Kidney epithelial cell (primary cell): Measurements from ENCODE around the gene NTM. TPM values are rescaled to one million over a fixed set of nuclear protein-coding genes. Genes with fewer than 3 reads are reported as not detected.

Source experiments
- DNase-seq: peaks from one replicate; pipeline ENCODE4 v3.0.0-alpha.2; 2010; ENCODE audit warnings: low read depth
- H3K27me3 ChIP-seq: 2 replicates; pipeline ENCODE4 v1.6.0; 2011; ENCODE audit warnings: low read length; ENCODE audit not compliant: control insufficient read depth, insufficient read depth
- H3K36me3 ChIP-seq: 2 replicates; pipeline ENCODE4 v1.5.1; 2011; ENCODE audit warnings: low read length; ENCODE audit not compliant: control insufficient read depth, insufficient read depth
- H3K4me3 ChIP-seq: 2 replicates; pipeline ENCODE4 v1.5.1; 2011; ENCODE audit warnings: low read depth, mild to moderate bottlenecking, control low read depth, low read length
- total RNA-seq: library from RNA; depleted of rRNA; stranded (reverse); fragments of >200 nt; gene quantifications from 2 replicates; pipeline ENCODE4 v1.2.3, GENCODE V29; 2015
- TF ChIP-seq, protein P1 (sequence below): IDR thresholded peaks from 2 replicates; pipeline ENCODE4 v1.5.1; 2011; ENCODE audit warnings: mild to moderate bottlenecking, moderate library complexity, low read length, control low read depth, inconsistent platforms; ENCODE audit not compliant: insufficient read depth, poor library complexity, severe bottlenecking

NTM gene
- total RNA-seq, 1 donor from 2014 or later, result 111 TPM

DNA sequence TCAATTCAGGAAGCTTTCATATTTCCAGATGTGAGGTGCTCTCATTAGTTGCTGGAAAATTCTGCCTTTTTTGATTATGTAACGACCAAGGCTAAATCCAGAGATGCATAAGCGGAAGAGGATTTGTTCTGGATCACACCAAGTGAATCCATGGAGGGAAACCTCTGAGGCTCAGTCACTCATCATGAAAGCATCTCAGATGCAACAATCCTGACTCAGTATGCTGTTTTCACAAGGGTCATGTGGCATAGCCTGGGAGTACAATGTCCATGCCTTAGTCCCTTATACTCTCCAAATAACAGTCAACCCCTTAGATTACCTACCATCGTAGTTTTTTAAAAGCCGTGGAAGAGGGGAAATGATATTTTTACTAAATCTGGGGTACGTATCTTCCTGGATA is 445.6 kb downstream of the NTM start:
- Histone ChIP-seq H3K36me3 (no peaks in the 10 kb centered on the region), H3K27me3 (peaks cover 3% of the 10 kb centered on the region), H3K4me3 (no peak overlapping the region)
- TF ChIP-seq, protein P1, sequence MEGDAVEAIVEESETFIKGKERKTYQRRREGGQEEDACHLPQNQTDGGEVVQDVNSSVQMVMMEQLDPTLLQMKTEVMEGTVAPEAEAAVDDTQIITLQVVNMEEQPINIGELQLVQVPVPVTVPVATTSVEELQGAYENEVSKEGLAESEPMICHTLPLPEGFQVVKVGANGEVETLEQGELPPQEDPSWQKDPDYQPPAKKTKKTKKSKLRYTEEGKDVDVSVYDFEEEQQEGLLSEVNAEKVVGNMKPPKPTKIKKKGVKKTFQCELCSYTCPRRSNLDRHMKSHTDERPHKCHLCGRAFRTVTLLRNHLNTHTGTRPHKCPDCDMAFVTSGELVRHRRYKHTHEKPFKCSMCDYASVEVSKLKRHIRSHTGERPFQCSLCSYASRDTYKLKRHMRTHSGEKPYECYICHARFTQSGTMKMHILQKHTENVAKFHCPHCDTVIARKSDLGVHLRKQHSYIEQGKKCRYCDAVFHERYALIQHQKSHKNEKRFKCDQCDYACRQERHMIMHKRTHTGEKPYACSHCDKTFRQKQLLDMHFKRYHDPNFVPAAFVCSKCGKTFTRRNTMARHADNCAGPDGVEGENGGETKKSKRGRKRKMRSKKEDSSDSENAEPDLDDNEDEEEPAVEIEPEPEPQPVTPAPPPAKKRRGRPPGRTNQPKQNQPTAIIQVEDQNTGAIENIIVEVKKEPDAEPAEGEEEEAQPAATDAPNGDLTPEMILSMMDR, result no peak
- DNase-seq, result no peak

DNA sequence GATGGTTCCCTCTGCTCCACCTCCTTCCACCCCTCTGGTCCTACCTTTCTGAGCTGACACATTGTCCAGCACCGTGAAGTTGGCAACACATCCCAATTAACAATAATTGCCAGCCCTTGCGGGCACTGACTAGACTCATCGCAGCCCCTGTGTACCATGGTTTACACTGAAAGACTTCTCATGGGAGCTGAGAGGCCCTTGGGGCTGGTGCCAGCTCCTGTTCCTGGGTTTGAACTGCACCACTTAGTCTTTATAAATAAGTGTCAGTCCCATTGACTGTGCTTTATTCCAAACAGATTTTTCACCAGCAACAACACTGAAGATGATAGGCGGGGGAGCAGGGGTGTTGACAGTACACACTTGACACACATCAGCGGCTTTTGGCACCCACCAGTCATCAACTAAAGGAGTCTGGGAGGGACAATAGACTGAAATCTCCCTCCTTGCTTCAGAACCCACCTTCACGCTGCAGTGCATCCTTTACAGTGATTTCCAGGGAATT is 447.3 kb downstream of the NTM start:
- peaks cover 3% of the 10 kb centered on the region for H3K27me3 ChIP-seq
- no peak for DNase-seq
- TF ChIP-seq, protein P1, result no peak

DNA sequence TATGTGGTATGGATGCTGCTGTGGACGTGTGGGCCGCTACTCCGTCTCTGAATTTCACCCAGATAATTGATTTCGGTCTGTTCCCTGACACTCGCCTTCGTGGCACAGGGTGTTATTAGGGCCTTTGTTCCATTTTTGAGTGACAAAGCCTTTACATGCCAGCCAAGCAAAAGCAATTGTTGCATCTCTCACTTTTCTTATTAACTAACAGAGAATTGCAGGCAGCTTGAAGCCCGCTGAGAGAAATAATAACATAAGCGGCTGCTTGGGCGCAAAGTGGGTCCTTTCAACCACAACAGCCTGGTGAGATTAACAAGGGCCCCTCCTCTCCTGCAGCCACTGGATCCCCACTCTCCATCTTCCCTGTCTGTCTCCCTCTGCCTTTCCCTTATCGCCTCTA is 449.4 kb downstream of the NTM start:
- DNase-seq, result no peak

More for the DNA sequence above, 447.3 kb downstream of the NTM start:
- Histone ChIP-seq H3K4me3 (no peak overlapping the region), H3K36me3 (no peaks in the 10 kb centered on the region)

DNA sequence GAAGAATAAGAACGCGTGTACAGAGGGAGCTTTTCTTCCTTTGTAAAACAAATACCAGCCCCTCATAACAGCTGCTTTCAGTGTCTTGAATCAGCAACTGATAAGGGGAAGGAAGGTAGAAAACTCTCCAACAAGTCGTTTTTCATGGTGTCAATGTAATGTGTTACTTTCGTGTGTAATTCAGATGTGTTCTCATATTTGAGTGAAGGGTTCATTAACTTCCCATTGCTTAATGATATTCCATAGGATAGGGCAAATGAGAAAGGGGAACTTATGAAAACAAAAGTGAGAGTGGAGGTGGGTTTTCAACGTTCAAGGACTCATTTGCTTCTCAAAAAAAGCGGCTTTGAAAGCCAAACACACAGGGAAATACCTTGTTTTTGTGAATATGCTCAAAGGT is 452.1 kb downstream of the NTM start:
- no peak for DNase-seq
- Histone ChIP-seq H3K36me3 (no peaks in the 10 kb centered on the region), H3K27me3 (peaks cover 3% of the 10 kb centered on the region), H3K4me3 (no peak overlapping the region)
- TF ChIP-seq, protein P1, result no peak

More for the DNA sequence above, 449.4 kb downstream of the NTM start:
- no peaks in the 10 kb centered on the region for H3K36me3 ChIP-seq
- H3K27me3 ChIP-seq, result peaks cover 3% of the 10 kb centered on the region
- TF ChIP-seq, protein P1, result no peak
- no peak overlapping the region for H3K4me3 ChIP-seq

DNA sequence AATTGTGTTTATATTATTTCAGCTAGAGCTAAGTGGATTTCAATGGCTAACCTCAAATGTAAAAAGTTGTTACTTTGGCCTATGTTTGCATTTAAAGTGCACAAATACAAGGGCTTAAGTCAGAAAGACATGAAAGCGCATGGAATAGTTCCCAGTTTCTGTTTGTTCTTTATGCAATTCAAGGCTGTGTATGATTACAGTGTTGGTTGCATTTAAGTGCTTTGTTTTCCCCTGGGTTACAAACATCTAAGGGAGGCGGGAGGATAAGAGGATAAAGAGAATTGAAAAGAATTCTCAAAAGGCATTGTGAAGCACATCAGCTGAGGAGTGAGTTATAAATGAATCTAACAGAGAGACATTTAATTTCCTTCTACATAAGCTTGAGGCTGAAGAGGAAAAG is 453.4 kb downstream of the NTM start:
- H3K27me3 ChIP-seq, result peaks cover 3% of the 10 kb centered on the region
- no peak overlapping the region for H3K4me3 ChIP-seq
- H3K36me3 ChIP-seq, result no peaks in the 10 kb centered on the region
- TF ChIP-seq, protein P1, result no peak
- DNase-seq, result no peak

DNA sequence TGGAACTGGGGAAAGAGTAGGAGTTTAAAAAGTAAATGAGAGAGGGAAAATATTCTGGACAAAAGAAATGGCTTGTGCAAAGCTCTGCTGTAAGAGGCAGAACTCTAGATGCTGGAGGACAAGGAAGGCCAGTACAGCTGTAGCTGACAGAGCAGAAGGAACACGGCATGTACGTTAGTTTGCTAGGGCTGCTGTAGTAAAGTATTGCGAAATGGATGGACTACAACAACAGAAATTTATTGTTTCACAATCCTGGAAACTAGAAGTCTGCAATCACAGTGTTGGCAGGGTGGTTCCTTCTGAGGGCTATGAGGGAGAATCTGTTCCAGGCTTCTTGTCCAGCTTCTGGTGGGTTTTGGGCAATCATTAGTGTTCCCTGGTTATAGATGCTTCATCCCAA is 454.4 kb downstream of the NTM start:
- Histone ChIP-seq H3K36me3 (no peaks in the 10 kb centered on the region), H3K27me3 (no peaks in the 10 kb centered on the region), H3K4me3 (no peak overlapping the region)
- no peak for DNase-seq
- TF ChIP-seq, protein P1, result no peak
